HG03060 (cell line): ENCODE results near the gene NGB.

Experiments used
- ATAC-seq: cut with Tn5 transposase; IDR thresholded peaks from one replicate; pipeline ENCODE4 v1.9.1; 2021; ENCODE audit warnings: low read depth, moderate number of reproducible peaks; ENCODE audit not compliant: unreplicated experiment

NGB gene

DNA sequence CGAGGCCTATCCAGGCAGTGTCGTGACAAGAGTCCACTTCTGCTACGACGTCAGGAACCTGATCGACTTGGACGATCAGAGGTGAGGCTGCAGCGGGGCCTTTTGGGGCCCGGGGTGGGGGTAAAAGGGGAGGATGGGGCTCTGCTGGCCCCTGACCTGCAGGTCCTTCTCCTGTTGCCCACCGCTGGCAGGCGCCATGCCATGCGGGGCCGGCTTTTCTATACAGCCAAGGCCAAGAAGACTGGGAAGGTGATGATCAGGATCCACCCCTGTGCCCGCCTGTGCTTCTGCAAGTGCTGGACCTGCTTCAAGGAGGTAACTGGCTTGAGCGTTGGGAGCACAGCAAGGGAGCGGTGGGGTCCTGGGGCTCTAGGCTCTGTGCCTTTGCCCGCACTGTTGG lies 31.6 kb downstream of the NGB start:
- no peak for ATAC-seq

- no peak for ATAC-seq
Measured at GRCh38 chr14:77238996-77239395, 32.0 kb downstream of the NGB start.

DNA sequence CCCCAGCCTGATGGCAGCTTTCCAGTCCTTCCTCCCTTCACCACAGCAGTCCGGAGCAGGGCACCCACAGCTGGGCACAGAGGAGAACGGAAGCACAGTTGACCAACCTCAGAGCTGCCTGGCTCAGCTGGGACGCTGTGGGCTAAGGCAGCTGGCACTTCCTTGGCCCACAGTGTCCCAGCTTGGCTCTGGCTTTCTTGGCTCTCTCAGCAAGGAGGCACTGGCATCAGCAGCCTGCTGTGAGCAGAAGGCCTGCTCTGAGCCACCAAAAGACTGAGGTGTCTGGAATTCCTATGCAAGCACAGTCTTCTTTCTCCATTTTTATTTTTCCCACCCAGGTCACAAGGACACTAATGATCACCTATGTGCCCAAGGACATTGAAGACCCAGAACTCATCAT lies 32.6 kb downstream of the NGB start:
- no peak for ATAC-seq

GRCh38 chr14:77236814-77237213 lies 34.2 kb downstream of the NGB start:
- no peak for ATAC-seq

GRCh38 chr14:77231721-77232120 lies 39.3 kb downstream of the NGB start:
- ATAC-seq: no peak

DNA sequence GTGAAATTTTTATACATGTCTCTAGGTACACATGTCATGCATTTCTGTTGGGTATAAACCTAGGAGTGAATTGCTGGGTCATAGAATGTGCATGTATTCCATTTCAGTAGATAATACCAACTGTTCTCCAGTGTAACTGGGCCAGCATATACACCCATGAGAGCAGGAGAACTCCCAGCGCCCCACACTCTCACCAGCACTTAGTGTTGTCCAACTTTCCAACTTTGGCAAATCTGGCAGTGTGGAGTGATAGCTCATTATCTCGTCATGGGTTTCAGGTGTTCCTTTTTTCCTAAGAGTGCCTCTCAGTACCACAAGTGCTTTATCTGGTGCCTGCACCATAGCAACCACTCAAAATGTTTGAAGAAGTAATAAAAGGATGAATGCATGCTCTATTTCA lies 40.1 kb downstream of the NGB start:
- ATAC-seq: no peak

GRCh38 chr14:77228056-77228455 lies 43.0 kb downstream of the NGB start:
- no peak for ATAC-seq

GRCh38 chr14:77225892-77226557 lies 45.0 kb downstream of the NGB start:
- ATAC-seq: no peak

- ATAC-seq: no peak
Measured at GRCh38 chr14:77225254-77225653, 45.8 kb downstream of the NGB start.

DNA sequence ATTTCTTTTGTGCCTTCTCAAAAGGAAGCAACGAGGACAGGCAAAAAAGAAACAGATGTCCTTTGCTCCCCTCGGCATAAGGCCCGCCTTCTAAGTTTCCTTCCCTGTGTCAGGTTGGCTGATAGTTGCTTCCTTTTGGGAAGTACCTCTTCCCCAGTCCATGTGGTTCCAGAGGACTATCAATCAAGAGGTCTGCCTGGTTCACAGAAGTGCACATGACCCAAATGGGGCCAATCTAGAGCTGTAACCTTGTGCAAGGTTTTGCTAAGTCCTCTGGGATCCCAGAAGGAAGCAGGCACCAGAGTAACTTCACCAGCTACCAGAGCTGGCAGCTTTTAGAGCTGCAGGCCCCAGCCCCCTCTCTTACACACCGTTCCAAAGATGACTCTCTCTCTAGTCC lies 46.8 kb downstream of the NGB start:
- ATAC-seq: no peak

DNA sequence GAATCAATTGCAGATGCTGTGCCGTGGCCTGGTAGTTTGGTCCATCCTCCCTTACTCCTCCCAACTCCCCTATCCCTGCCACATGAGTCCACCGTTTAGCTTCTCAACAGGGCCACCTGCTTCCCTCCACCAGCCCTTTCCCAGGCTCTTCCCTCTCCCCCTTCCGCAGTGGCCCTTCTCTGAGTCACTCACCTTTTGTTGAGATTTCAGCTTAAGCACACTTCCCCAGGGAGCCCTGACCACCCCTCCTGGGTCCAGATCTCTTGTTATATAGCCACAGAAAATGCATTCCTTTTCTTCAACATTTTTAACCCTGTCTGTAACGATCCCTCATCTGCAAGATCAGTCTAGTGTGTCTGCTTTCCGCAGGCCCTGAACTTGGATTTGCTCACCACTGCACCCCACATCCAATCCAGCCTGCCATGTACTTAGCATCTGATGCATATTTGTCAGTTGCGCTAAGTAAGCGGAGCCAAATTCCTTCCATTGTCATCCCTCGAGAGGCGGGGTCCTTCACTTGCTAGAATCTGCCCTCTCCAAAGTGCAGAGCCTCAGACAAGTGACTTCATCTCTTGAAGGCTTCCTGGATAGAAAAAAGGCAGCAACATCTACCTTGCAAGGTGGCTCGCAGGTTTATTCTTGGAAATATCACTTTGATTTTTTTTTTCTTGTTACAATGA lies 48.3 kb downstream of the NGB start:
- no peak for ATAC-seq

DNA sequence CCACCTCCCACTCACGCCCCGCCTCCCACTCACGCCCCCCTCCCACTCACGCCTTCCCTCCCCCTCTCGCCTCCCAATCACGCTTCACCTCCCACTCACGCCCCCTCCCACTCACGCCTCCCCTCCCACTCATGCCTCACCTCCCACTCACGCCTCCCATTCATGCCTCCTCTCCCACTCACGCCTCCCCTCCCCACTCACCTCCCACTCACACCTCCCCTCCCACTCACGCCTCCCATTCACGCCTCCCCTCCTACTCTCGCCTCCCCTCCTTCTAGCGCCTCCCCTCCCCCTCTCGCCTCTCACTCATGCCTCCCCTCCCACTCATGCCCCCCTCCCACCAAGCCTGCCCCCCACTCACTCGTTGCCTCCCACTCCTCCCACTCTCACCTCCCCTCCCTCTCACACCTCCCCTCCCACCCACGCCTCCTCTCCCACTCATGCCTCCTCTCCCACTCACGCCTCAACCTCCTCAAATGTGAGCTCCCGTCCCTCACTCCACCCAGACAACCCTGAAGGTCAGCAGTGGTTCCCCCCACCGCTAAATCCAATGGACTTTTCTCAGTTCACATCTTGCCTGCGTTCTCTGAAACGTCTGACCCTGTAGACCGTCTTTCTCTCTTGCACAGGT lies 49.6 kb downstream of the NGB start:
- ATAC-seq: no peak

GRCh38 chr14:77220246-77221017 lies 50.6 kb downstream of the NGB start:
- ATAC-seq: no peak

DNA sequence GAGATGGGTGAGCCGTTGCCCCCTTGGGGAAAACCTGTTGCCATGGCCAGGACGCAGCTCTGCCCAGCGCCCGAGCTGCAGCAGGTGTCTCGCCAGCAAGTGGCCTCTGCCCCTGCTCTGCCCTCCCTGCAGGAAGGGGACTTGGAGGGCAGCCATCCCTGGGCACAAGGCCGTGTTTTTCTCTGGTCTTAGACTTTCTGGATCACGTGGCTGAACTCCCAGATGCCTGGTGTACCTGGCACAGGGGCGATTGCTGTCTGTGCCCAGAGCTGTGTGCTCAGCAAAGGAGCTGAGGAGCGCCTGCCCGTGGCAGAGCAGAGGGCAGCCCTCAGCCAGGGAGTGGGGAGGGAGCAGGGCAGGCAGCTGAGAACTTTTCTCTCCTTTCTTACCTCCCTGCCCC lies 51.4 kb downstream of the NGB start:
- no peak for ATAC-seq

- no peak for ATAC-seq
Measured at GRCh38 chr14:77217551-77217950, 53.5 kb downstream of the NGB start.
